ENCODE results near the gene HAO2.
"Not testable (repeated sequence)": the region's sequence is repeated elsewhere in the genome, so short reads cannot be mapped to it uniquely, and the experiment has no call there.

HAO2 gene

GRCh38 chr1:119347858-119348257 lies 20.7 kb upstream of the HAO2 start:
- DNase-seq = no peak

DNA sequence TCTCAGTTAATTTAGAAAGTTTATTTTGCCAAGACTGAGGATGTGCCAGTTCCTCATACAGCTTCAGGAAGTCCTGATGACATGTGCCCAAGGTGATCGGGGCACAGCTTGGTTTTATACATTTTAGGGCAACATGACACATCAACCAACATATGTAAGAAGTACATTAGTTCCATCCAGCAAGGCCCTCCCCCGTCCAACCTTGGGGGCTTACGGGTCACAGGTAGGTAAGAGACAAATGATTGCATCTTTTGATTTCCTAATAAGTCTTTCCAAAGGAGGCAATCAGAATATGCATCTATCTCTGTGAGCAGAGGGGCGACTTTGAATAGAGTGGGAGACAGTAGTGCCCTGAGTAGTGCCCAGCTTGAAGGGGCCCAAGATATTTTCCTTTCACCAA lies 19.6 kb upstream of the HAO2 start:
- DNase-seq = no peak

DNA sequence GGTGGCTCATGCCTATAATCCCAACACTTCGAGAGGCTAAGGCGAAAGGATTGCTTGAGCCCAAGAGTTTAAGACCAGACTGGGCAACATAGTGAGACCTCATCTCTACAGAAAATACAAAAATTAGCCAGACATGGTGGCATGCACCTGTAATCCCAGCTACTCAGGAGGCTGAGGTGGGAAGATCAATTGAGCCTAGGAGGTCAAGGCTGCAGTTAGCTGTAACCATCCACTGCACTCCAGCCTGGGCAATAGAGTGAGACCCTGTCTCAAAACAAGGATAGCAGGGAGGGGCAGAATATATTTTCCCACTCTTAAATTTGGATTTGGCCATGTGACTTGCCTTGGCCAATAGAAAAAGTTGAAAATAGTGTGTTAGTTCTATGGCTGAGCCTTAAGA lies 17.7 kb upstream of the HAO2 start:
- not testable (repeated sequence) for DNase-seq

DNA sequence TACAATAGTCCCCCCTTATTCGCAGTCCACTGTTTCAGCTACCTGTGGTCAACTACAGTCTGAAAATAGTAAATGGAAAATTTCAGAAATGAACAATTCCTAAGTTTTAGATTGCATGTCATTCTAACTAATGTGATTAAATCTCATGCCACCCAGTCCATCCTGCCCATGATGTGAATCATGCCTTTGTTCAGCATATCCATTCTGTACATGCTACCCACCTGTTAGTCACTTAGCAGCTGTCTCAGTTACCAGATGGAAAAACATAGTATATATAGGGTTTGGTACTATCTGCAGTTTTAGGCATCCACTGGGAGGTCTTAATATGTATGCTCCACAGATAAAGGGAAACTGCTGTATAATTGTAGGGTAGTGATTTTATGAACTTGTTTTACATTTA lies 16.6 kb upstream of the HAO2 start:
- DNase-seq = no peak

GRCh38 chr1:119353836-119354235 lies 14.7 kb upstream of the HAO2 start:
- no peak for DNase-seq

- no peak for DNase-seq
Observed at GRCh38 chr1:119358636-119359035, 9.9 kb upstream of the HAO2 start.

GRCh38 chr1:119359730-119360129 lies 8.9 kb upstream of the HAO2 start:
- DNase-seq = no peak

GRCh38 chr1:119361205-119361604 lies 7.4 kb upstream of the HAO2 start:
- DNase-seq = no peak

DNA sequence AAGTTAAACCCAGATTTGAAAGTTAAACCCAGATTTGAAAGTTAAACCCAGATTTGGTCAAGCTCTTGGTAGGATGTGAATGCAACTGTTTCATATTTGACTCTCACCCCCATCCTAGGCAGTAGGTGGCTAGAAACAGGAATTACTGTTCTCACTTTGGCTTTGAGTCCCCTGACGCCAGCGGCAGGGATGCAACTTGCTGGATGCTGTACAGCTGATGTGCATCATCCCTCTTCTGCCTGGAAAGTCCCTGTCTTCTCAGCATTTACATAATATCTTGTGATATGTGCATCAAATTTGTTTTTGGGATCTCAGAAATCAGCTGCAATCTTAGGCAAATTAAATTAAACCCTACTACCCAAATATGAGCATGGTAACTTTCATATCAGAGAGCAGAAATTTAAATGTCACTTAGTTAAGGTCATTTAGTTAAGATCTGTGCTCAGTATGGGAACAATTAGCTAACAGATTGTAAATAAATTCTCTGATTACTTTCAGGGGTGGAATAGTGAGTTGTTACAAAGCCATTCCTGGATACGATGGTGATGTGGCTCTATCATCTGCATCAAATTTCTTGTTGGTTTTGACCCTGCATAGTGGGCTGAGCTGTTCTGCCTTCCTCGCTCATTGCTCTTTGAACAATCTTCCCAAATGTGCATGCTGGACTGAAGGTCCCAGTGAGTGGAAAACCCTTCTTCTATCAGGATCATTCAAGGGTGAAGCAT lies 6.8 kb upstream of the HAO2 start:
- DNase-seq = no peak

DNA sequence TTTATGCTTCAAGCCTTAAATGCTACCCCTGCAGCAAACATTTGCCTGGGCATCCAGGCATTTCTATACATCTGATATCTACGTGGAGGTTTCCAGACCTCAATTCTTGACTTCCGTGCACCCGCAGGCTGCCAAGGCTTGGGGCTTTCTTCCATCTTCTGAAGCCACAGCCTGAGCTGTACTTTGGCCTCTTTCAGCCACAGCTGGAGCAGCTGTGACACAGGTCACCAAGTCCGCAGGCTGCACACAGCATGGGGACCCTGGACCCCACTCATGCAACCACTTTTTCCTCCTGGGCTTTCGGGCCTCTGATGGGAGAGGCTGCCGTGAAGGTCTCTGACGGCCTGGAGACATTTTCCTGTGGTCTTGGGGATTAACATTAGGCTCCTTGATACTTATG lies 5.4 kb upstream of the HAO2 start:
- DNase-seq = no peak

- DNase-seq = no peak
Observed at GRCh38 chr1:119364640-119365039, 3.9 kb upstream of the HAO2 start.

- DNase-seq = no peak
Observed at GRCh38 chr1:119366424-119366823, 2.2 kb upstream of the HAO2 start.

DNA sequence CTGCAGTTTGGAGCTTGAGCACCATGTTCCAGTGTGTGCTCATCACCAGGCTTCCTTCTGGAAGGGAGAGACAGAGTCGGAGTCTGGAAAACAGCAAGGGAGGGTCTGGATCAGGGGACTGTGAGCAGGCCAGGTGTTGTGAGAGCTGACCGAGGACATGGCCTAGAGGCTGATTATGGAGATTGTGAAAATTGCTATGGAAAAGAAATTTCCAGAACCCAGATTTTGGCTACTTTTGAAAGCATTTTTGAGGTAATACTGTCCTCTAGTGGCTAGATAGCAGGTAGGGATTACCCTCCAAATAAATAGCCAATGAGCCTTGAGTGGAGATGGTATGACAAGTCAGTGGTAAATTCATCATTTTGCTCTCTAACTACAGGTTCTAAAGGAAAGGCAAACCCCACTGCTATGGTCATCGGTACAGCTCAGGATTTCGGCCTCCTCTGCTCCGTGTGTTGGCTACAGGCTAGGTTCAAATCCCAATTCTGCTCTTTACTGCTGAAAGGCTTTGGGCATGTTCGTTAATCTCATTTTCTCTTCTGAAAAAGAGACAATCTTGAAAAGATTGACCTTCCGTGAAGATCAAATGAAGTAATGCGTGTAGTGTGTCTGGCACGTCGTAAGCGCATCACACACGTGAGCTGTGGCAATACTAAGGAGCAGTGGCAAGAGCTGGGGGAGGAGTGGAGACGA lies 1.0 kb upstream of the HAO2 start:
- DNase-seq = no peak

- DNase-seq = no peak
Observed at GRCh38 chr1:119370748-119371147, 2.2 kb downstream of the HAO2 start.

- no peak for DNase-seq
Observed at GRCh38 chr1:119371815-119372214, 3.2 kb downstream of the HAO2 start.

- no peak for DNase-seq
Observed at GRCh38 chr1:119372503-119373086, 4.0 kb downstream of the HAO2 start.

DNA sequence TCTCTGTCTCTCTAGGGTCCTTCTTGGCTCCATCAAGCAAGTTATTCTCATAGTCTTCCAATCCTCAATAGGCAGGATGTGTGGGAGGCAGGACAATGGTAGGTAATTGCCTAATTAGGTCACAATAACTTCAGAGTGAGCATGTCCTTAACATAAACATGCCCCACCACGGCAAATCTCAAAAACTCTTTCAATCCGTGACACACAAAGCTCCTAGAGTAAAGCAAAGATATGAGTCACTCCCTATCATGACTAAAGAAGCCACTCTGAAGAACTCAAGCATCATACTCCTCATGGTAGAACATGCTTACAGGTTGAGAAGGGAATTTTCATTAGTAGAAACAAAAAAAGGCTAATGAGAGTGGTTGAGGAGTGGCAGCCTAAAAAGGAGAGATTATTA lies 4.9 kb downstream of the HAO2 start:
- DNase-seq = no peak

- no peak for DNase-seq
Observed at GRCh38 chr1:119374208-119374874, 5.8 kb downstream of the HAO2 start.

- no peak for DNase-seq
Observed at GRCh38 chr1:119375366-119375765, 6.8 kb downstream of the HAO2 start.

DNA sequence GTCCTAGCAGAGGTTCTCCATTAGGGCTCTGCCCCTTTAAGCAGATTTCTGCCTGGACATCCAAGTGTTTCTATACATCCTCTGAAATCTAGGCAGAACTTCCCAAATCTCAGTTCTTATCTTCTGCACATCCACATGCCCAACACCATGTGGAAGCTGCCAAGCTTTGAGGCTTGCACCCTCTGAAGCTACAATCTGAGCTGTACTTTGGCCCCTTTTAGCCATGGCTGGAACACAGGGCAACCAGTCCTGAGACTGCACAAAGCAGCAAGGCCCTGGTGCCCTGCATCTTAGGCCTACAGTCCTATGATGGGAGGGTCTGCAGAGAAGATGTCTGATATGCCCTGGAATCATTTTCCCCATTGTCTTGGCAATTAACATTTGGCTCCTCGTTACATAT lies 8.0 kb downstream of the HAO2 start:
- no peak for DNase-seq

GRCh38 chr1:119377594-119377993 lies 9.0 kb downstream of the HAO2 start:
- not testable (repeated sequence) for DNase-seq

DNA sequence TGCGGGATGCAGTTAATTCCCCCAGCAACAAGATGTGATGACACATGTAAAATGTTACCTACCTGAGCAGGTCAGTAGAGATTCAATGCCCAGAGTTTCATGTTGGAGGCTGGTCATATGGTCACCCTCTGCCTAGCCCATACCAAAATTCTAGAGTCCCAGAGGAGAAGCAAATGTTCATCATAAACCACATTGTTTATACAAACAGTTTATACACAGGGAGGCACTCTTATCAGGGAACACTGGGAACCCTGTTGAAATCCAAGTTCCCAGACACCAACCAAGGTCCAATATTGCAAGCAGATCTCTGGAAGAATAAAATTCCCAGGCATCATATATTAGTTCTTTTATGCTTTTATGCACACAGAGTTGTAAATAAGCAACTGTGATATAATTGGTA lies 10.5 kb downstream of the HAO2 start:
- DNase-seq = no peak

GRCh38 chr1:119380304-119380703 lies 11.7 kb downstream of the HAO2 start:
- DNase-seq = no peak
